ENCODE data around the gene CRY2.

Gene CRY2

GRCh38 chr11:45890886-45891550 lies 43.7 kb downstream of the CRY2 start (continued):
- TF ChIP-seq, protein P1, sequence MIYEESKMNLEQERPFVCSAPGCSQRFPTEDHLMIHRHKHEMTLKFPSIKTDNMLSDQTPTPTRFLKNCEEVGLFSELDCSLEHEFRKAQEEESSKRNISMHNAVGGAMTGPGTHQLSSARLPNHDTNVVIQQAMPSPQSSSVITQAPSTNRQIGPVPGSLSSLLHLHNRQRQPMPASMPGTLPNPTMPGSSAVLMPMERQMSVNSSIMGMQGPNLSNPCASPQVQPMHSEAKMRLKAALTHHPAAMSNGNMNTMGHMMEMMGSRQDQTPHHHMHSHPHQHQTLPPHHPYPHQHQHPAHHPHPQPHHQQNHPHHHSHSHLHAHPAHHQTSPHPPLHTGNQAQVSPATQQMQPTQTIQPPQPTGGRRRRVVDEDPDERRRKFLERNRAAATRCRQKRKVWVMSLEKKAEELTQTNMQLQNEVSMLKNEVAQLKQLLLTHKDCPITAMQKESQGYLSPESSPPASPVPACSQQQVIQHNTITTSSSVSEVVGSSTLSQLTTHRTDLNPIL (CRISPR knock-in tag; IDR thresholded peaks at IDR 0.05; ENCODE audit: low read depth) = no peak
- TF ChIP-seq ESRRG (CRISPR knock-in tag; IDR thresholded peaks at IDR 0.05) (no peak), GLIS3 (CRISPR knock-in tag; IDR thresholded peaks at IDR 0.05) (no peak), ZNF70 (CRISPR knock-in tag; IDR thresholded peaks at IDR 0.05) (no peak), ZC3H10 (CRISPR knock-in tag; IDR thresholded peaks at IDR 0.05) (no peak), ISL1 (CRISPR knock-in tag; IDR thresholded peaks at IDR 0.05) (no peak), TOX (CRISPR knock-in tag; IDR thresholded peaks at IDR 0.05; ENCODE audit: borderline replicate concordance) (no peak), RARB (CRISPR knock-in tag; IDR thresholded peaks at IDR 0.05) (no peak), ZFP30 (CRISPR knock-in tag; IDR thresholded peaks at IDR 0.05) (no peak), SNAI2 (CRISPR knock-in tag; IDR thresholded peaks at IDR 0.05) (no peak), OSR1 (CRISPR knock-in tag; IDR thresholded peaks at IDR 0.05) (no peak), ARNTL (CRISPR knock-in tag; IDR thresholded peaks at IDR 0.05; ENCODE audit: borderline replicate concordance, low read depth) (no peak)
- TF ChIP-seq, protein P2, sequence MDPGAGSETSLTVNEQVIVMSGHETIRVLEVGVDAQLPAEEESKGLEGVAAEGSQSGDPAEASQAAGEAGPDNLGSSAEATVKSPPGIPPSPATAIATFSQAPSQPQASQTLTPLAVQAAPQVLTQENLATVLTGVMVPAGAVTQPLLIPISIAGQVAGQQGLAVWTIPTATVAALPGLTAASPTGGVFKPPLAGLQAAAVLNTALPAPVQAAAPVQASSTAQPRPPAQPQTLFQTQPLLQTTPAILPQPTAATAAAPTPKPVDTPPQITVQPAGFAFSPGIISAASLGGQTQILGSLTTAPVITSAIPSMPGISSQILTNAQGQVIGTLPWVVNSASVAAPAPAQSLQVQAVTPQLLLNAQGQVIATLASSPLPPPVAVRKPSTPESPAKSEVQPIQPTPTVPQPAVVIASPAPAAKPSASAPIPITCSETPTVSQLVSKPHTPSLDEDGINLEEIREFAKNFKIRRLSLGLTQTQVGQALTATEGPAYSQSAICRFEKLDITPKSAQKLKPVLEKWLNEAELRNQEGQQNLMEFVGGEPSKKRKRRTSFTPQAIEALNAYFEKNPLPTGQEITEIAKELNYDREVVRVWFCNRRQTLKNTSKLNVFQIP (CRISPR knock-in tag; IDR thresholded peaks at IDR 0.05; ENCODE audit: borderline replicate concordance, low read depth) = no peak

- ATAC-seq = no peak
- TF ChIP-seq ARNTL (CRISPR knock-in tag; IDR thresholded peaks at IDR 0.05; ENCODE audit: borderline replicate concordance, low read depth) = no peak
- TF ChIP-seq, protein P2 (CRISPR knock-in tag; IDR thresholded peaks at IDR 0.05; ENCODE audit: borderline replicate concordance, low read depth) = no peak
- TF ChIP-seq, protein P1 (CRISPR knock-in tag; IDR thresholded peaks at IDR 0.05; ENCODE audit: low read depth) = no peak
- TF ChIP-seq ZNF565 (CRISPR knock-in tag; conservative IDR thresholded peaks at IDR 0.05; ENCODE audit: low read depth) = no peak
- TF ChIP-seq, protein P3, sequence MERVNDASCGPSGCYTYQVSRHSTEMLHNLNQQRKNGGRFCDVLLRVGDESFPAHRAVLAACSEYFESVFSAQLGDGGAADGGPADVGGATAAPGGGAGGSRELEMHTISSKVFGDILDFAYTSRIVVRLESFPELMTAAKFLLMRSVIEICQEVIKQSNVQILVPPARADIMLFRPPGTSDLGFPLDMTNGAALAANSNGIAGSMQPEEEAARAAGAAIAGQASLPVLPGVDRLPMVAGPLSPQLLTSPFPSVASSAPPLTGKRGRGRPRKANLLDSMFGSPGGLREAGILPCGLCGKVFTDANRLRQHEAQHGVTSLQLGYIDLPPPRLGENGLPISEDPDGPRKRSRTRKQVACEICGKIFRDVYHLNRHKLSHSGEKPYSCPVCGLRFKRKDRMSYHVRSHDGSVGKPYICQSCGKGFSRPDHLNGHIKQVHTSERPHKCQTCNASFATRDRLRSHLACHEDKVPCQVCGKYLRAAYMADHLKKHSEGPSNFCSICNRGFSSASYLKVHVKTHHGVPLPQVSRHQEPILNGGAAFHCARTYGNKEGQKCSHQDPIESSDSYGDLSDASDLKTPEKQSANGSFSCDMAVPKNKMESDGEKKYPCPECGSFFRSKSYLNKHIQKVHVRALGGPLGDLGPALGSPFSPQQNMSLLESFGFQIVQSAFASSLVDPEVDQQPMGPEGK (CRISPR knock-in tag; IDR thresholded peaks at IDR 0.05; ENCODE audit: borderline replicate concordance) = no peak
- TF ChIP-seq PPARA (CRISPR knock-in tag; IDR thresholded peaks at IDR 0.05; ENCODE audit: borderline replicate concordance) = no peak
- TF ChIP-seq, protein P4, sequence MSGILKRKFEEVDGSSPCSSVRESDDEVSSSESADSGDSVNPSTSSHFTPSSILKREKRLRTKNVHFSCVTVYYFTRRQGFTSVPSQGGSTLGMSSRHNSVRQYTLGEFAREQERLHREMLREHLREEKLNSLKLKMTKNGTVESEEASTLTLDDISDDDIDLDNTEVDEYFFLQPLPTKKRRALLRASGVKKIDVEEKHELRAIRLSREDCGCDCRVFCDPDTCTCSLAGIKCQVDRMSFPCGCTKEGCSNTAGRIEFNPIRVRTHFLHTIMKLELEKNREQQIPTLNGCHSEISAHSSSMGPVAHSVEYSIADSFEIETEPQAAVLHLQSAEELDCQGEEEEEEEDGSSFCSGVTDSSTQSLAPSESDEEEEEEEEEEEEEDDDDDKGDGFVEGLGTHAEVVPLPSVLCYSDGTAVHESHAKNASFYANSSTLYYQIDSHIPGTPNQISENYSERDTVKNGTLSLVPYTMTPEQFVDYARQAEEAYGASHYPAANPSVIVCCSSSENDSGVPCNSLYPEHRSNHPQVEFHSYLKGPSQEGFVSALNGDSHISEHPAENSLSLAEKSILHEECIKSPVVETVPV (CRISPR knock-in tag; IDR thresholded peaks at IDR 0.05) = no peak
- no peak for TF ChIP-seq ZNF70 (CRISPR knock-in tag; IDR thresholded peaks at IDR 0.05)
- TF ChIP-seq, protein P5, sequence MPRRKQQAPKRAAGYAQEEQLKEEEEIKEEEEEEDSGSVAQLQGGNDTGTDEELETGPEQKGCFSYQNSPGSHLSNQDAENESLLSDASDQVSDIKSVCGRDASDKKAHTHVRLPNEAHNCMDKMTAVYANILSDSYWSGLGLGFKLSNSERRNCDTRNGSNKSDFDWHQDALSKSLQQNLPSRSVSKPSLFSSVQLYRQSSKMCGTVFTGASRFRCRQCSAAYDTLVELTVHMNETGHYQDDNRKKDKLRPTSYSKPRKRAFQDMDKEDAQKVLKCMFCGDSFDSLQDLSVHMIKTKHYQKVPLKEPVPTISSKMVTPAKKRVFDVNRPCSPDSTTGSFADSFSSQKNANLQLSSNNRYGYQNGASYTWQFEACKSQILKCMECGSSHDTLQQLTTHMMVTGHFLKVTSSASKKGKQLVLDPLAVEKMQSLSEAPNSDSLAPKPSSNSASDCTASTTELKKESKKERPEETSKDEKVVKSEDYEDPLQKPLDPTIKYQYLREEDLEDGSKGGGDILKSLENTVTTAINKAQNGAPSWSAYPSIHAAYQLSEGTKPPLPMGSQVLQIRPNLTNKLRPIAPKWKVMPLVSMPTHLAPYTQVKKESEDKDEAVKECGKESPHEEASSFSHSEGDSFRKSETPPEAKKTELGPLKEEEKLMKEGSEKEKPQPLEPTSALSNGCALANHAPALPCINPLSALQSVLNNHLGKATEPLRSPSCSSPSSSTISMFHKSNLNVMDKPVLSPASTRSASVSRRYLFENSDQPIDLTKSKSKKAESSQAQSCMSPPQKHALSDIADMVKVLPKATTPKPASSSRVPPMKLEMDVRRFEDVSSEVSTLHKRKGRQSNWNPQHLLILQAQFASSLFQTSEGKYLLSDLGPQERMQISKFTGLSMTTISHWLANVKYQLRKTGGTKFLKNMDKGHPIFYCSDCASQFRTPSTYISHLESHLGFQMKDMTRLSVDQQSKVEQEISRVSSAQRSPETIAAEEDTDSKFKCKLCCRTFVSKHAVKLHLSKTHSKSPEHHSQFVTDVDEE (CRISPR knock-in tag; IDR thresholded peaks at IDR 0.05) = no peak
- no peak for TF ChIP-seq TCF4 (CRISPR knock-in tag; IDR thresholded peaks at IDR 0.05; ENCODE audit: borderline replicate concordance)
- no peak for TF ChIP-seq BACH2 (CRISPR knock-in tag; IDR thresholded peaks at IDR 0.05; ENCODE audit: borderline replicate concordance)
- no peak for TF ChIP-seq ZFP30 (CRISPR knock-in tag; IDR thresholded peaks at IDR 0.05)
- no peak for TF ChIP-seq ISL1 (CRISPR knock-in tag; IDR thresholded peaks at IDR 0.05)
- no peak for TF ChIP-seq TOX (CRISPR knock-in tag; IDR thresholded peaks at IDR 0.05; ENCODE audit: borderline replicate concordance)
- TF ChIP-seq SNAI2 (CRISPR knock-in tag; IDR thresholded peaks at IDR 0.05) = no peak
- TF ChIP-seq CSDC2 (CRISPR knock-in tag; IDR thresholded peaks at IDR 0.05) = no peak
- no peak for TF ChIP-seq ZC3H10 (CRISPR knock-in tag; IDR thresholded peaks at IDR 0.05)
- no peak for TF ChIP-seq RARB (CRISPR knock-in tag; IDR thresholded peaks at IDR 0.05)
- TF ChIP-seq OSR1 (CRISPR knock-in tag; IDR thresholded peaks at IDR 0.05) = no peak
- no peak for TF ChIP-seq ESRRG (CRISPR knock-in tag; IDR thresholded peaks at IDR 0.05)
Measured at GRCh38 chr11:45892856-45893255, 45.6 kb downstream of the CRY2 start.

Data from SK-N-SH treated with all-trans-retinoic acid at 6 μM for 48 hours (cell line).